ENCODE results near the gene MYBPC2.

Gene MYBPC2

DNA sequence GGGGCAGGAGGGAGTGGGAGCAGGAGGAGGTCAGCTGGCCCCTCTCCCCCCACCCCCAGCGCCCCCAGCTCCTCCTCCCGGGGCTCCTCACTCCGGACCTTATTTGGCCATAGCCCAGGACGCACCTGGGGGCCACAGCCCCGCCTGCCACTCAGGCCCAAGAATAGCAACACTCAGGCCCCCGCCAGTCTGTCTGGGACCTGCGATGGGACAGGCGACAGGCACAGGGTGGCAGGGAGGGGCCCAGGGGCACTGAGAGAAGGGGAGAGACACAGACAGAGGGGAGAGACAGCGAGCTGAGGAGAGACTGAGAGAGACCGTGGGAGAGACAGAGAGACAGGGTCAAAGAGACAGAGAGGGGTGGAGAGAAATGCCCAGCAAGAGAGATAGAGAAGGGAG is 68.1 kb downstream of the MYBPC2 start:
- DNase-seq (ENCODE audit: low spot score): no peak

DNA sequence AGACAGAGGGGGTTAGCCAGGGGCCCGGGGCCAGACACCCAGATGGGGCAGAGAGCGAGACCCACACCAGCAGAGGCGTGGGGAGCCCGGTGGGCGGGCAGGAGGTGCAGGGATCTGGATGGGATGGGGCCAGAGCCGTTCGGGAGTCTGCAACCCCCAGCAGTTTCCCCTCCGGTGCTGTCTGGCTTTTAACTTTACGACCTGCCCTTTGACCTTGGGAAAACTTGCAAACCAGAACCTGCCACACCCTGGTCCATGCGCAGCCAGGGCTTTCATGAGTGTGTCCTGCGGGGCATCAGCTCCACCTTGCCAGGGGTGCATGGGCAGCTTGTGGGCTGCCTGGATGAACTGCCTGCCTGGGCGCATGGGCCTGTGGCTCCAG is 68.5 kb downstream of the MYBPC2 start:
- DNase-seq (ENCODE audit: low spot score): no peak

DNA sequence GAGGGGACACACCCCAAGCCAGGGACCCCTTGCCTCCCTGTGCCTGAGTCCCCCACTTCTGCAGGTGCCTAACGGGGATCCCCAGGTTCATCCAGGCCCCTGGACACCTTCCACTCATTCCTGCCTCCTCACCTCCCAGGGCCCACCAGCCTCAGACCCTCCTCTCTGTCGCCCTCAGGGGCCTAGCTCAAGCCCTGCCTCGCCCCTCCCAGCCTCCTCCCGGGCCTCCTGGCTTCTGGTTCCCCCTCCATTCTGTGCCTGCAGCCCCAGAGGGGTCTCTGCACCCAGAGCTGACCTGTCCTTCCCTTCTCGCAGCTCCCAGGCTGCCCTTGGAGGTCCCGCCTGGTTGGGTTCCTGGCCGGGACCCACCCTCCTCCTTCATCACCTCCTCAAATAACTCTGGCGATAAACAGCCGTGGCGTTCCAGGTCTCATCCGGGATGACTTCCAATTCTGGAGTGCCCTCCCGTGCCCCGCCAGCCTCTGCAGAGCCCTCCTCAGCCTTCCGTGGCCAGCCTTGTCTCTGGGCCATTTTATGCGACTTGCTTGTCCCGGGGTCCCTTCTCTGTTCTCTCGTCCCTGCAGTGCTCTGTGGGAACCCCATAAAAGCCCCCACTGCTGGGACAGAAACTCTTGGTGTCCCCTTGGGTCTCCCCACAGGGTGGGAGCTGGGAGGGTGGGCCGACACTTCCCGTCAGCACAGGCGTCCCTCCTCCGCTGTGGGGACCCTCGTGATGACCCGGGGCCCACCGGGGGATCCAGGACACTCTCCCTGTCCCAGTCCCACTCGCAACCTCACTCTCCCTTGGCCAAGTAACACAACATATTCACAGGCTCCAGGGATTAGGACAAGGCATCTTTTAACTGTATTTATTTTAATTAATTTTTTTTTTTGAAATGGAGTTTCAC is 69.1 kb downstream of the MYBPC2 start:
- DNase-seq (ENCODE audit: low spot score): no peak

DNA sequence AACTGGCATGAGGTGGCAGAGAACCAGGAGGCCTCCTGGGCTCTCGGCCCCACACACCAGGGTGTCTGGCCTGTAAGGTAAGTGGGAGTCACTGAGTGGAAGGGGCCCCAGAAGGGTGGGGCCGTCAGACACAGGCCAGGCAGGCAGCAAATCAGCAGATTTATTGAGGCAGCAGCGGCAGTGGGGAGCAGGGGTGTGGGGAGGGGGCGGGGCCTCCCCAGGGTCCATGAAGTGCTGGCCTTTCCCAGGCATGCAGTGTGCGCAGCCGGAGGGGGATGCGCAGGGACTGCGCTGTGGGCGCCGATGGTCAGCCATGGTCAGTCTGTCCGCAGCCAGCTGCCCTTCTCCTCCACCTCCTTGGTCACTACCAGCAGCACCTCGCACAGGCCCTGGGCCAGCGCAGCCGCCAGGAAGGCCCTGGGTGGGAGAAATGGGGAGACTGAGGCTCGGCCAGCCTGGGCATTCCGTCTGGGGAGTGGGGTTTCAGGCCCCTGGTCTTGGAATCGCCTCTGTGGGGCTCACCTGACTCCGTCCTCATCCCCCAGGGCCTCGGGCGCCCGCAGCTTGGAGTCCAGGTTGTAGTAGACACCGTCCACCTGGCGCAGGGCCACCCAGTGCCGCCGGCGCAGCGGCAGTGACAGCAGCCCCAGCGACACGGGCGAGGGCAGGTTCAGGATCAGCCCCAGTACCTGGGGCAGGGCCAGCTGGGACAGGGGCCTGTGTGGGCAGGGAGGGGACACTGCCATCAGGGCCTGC is 73.3 kb downstream of the MYBPC2 start:
- no peak for DNase-seq (ENCODE audit: low spot score)

DNA sequence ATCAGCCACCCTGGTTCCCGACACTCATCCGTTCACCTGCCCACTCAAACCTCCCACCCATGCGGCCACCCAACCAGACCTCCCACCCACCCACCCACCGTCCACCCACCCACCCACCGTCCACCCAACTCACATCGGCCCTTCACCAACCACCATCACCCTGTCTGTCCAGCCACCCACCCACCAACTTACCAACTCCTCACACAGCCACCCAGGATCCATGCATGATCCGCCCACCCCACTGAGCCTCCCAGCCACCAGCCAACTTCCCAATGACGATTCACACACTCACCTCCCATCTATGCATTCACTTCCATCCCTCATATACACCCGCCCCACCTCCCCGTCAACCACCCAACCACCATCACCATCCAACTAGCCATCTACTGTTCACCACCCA is 74.0 kb downstream of the MYBPC2 start:
- DNase-seq (ENCODE audit: low spot score): no peak

DNA sequence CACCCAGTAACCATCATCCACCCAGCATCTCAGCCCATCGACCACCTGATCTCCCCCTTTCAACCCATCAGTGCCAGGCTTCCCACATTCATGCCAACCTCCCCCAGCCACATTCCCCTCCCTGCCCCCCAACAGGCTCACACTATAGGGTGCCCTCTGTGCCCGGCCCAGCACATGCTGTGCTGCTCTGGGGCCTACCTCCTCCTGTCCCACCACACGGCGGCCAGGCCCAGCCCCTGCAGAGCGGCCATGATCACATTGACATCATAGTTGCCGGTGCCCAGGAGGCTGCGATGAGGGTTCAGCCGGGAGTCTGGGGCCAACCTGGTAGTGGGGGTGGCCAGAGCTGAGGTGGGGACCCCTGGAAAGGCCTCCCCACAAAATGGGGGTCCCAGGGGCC is 74.7 kb downstream of the MYBPC2 start:
- DNase-seq (ENCODE audit: low spot score): no peak

DNA sequence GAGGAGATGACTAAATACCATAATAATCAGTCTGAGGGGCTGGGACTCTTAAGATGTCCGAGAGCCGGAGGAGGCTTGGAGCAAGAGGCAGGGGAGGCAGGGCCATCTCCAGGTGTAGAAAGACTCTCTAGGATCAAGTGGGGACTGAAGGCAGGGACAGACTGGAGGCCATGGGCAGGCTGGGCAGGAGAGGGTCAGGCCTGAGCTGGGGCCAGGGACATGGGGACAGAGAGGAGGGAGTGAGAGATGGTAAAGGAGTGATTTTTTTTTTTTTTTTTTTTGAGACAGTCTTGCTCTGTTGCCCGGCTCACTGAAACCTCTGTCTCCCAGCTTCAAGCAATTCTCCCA is 76.1 kb downstream of the MYBPC2 start:
- DNase-seq (ENCODE audit: low spot score): no peak

DNA sequence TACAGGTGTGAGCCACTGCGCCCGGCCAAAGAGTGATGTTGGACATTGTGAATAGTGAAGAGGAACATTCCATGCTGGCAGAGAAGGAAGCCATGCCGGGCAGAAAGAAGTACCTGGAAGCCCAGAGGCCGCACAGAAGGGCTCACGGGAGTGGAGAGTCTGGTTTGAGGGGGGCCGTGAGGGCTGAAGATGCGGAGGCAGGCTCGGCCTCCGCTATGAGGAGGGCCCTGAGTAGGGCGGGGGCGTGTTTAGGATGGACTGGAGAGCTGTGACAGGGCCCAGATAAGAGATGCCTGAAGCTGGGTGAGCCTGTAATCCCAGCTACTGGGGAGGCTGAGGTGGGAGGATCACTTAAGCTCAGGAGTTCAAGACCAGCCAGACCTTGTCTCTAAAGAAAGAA is 76.7 kb downstream of the MYBPC2 start:
- DNase-seq (ENCODE audit: low spot score): no peak

DNA sequence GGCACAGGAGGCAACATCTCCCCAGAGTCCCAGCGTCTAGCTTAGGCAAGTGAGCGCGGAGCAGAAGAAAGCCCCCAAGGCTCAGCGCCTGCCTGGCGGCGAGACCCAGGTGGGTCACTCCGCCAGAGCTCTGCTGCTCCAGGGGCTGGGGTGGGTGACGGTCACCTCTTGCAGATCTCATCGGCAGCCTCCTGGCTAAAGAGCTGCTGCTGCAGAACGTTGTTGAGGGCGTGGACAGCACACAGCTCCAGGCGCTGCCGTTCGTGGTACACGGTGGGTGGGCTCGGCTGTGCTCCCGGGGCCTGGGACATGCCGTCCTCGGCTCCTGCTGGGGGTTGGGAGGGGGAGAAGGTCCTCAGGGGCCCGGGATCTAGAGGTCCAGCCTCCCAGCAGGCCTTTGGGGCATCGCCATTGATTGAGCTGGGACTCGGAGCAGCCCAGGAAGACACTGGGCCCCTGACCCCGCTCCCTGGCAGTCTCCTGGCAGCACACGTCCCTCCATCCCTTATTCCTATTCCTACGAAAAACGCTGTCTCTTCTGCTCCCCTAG is 77.5 kb downstream of the MYBPC2 start:
- no peak for DNase-seq (ENCODE audit: low spot score)

DNA sequence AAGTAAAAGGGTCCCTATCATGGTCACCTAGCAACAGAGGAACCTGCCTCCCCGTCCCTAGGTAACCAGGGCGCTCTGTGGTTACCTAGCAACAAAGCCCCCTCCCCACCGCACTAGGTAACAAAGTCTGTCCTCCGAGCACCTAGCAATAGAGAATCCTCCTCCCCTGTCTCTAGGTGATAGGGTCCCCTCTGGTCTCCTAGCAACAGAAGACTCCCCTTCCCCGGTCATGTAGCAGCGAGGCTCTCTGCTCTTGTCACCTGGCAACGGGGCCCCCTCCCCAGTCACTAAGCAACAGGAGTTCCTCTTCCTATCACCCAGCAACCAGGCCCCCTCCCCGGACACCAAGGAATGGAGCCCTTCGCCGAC is 78.0 kb downstream of the MYBPC2 start:
- DNase-seq (ENCODE audit: low spot score): peak; percentile 77

DNA sequence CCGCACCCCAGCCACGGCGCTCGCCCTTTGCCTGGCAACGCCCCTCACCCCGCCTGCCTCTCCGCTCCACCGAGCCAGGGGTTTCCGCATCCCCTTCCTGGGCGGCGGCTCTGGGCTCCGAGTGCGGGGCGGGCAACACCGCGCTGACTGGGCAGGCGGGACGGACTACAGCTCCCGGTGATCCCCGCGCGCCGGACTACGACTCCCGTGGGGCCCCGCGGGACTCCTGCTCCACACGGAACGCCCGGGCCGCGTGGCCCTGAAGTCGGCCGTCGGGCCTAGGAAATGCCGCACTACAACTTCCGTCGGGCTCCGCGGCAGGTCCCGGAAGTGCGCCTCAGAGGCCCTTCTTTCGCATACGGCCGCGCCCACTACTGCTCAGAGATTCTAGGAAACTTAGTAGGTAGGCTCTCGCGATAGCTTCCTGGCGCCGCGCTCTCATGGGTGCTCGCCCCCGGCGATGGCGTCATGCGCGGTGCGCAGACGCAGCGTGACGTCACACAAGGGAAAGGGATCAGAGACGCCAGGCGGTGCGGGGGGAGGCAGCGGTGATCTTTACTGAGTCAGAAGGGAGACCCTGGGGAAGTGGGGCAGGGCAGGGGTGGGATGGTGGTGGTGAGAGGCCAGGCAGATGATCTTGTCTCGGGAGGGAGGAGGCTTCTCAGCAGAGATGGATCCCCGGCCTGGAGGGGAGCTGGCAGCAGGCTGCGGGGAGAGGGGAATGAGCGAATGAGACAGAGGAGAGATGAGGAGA is 78.6 kb downstream of the MYBPC2 start, which contains the start of gene JOSD2:
Gene JOSD2 (minus strand): TSS at position 123 of the 754 bp plus-strand sequence. CDS start 760 bp downstream, outside the sequence.
- peak; percentile 97 for DNase-seq (ENCODE audit: low spot score)

DNA sequence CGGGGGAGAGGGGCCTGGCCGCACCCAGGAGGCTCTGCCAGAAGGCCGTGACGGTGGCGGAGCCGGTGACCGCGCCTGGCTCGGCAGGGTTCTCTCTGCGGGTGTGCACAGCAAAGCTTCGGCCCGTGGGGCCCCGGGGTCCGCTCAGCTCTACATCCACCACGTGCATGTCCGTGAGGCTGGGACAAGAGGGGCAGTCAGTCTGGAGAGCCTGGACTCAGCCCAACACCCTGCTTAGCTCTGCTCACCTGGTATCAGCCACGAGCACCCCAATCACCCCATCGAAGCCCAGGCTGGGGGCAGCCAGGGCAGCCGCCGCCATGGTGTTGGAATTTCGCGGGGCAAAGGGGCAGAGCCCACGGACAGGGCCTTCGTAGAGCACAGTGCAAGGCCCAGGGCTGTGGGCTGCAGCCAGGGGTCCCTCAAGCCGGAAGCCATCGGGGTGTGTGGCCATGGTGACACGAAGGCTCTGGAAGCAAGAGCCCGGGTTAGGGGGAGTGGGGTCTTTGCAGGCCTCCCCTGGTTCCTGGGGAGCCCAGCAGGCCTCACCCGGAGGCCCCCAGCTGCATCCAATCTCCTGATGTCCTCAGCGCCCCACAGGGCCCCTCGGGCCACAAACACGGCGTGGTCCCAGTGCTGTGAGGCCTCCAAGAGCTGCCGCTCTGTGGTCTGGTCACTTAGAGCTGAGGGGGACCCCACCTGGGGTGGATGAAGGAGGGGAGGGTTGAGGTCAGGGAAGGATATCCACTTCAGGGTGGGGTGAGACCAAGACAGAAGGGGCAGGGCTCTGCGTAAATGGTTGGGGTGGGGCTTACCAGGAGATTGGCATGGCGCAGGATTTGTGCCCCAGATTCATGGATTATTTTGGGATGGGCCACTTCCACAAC is 79.7 kb downstream of the MYBPC2 start:
- DNase-seq (ENCODE audit: low spot score): no peak

DNA sequence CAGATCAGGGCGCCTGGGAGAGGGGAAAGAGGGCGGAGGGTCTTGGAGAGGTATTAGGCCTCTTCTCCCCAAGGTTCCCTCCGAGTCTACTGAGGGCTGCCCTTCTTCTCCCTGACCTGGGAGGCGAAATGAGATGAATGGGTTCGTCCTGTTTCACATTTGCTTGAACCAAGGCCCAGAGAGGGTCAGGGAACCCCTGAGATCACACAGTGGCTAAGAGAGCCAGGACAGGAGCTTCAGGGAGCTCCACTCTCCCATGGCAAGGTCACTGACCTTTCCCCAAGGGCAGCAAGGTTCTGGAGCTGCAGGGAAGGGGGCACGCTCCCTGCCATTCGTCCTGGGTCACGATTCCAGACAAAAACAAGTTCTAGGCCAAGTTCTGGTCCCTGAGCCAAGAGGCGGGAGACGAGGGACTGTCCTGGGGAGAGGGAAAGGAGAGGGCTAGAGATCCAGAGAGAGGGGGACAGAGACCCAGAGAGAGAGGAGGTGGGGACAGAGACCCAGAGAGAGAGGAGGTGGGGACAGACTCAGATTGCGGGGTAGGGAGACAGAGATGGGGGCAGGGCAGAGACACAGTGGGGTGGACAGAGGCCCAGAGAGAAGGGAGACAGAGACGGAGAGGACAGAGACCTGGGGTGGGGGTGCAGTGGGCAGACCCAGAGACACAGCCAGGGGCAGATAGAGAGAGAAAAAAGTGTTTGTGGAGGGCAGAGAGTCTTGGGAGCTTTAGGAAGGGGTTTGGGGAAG is 80.5 kb downstream of the MYBPC2 start:
- DNase-seq (ENCODE audit: low spot score): no peak

DNA sequence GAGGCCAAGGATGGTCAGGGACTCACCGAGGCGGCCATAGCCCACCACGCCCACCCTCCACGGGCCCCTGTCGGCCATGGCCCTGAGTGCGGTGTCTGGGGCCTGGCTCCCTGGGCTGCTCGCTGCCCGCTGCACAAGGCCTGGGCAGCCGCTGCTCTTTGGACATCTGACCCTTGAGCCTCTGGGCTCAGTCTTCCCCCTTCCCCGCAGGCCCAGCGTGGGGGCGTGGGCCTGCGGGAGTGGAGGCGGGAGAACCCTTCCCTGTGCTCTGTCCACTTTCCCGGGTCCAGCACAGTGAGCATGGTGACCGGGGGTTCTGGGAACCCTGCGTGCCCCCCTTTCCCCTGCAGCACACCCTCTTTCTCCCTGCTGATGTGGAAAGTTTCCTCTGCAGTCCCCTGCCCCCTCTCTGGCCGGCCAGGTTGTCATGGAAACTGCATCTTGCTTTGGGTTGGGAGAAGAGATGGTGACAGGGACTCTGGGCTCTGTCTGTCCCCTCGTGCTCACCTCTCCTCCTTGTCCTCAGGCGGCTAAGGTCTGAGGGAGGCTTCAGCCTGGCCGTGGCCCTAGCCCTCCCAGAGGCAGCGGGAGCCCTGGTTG is 81.2 kb downstream of the MYBPC2 start, which contains the start of gene ASPDH:
Gene ASPDH (minus strand): TSS at position 168 of the 600 bp plus-strand sequence. CDS start 90 bp downstream, at position 78.
- DNase-seq (ENCODE audit: low spot score): no peak

DNA sequence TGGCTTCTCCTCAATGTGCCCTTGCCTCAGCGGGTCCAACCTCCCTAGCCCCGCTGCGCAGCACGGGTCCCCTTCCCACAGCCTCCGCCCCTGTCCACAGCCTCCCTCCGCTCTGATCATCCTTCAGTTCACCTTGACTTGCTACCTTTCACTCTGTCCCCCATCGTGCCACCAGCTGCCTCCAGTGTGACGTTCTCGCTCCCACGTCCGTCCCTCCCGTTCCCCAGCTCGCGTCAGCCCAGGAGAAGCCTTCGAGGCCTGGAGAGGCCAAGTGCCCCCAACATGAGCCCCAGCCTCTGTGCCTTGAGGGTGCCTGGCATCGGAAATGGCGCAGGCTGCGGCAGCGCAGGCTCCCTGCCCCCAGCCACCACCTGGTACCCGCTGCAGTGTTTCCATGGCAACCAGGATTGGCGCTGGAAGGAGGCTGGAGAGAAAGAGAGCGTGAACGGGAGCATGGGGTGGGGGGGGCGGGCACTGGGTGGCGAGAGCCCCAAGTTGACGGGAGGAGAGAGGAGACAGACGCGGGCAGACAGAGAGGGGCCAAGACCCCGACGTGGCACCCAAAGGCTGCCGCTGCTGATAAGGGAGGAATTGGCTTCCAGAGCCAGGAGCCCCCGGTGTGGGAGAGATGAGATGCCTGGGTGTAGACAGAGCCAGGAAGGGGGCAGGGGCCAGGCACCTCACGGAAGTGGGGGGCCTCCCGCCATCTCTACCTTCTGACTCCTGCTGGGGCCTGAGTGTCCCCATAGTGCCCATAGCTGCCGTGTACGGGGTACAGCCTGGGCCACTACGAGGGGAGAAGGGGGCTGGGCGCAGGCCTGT is 81.9 kb downstream of the MYBPC2 start:
- DNase-seq (ENCODE audit: low spot score): peak; percentile 81

DNA sequence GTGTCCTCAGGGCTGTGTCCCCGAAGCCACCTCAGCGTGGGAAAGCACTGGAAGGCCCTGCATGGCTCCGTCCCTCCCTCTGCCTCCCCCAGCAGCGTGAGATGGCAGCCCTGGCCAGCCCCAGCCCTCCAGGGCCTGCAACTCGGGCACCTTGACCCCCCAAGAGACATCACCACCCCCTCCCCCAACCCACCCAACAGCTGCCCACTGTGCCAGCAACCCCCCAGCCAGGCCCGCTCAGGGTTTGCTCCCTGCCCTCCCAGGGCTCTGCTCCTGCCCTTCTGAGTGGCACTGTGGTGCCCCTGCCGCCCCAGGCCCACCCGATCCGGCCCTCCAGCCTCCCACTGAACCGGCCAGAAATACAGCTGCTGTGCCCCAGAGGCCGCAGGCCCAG is 82.5 kb downstream of the MYBPC2 start:
- DNase-seq (ENCODE audit: low spot score): no peak
